Trophoblast cell (in vitro differentiated cells and primary cell): Measurements from ENCODE around the gene TLR1.

Experiments used
- DNase-seq, 2 donors: peaks; one replicate each; pipeline ENCODE4 v3.0.0-alpha.2; 2016
- H2AFZ ChIP-seq: 2 replicates; pipeline ENCODE4 v1.6.1; 2013; ENCODE audit warnings: low read length, moderate library complexity, mild to moderate bottlenecking; ENCODE audit not compliant: insufficient read depth, poor library complexity
- H2AK5ac ChIP-seq: 2 replicates; pipeline ENCODE4 v1.6.1; 2013; ENCODE audit warnings: mild to moderate bottlenecking, low read length
- H2BK120ac ChIP-seq: 2 replicates; pipeline ENCODE4 v1.6.1; 2013; ENCODE audit warnings: low read length, mild to moderate bottlenecking, moderate library complexity; ENCODE audit not compliant: insufficient read depth, poor library complexity
- H2BK12ac ChIP-seq: 2 replicates; pipeline ENCODE4 v1.6.1; 2013; ENCODE audit warnings: mild to moderate bottlenecking, low read length, moderate library complexity
- H2BK5ac ChIP-seq: 2 replicates; pipeline ENCODE4 v1.6.1; 2013; ENCODE audit warnings: low read length, low read depth, moderate library complexity, mild to moderate bottlenecking; ENCODE audit not compliant: poor library complexity
- H3K14ac ChIP-seq: 2 replicates; pipeline ENCODE4 v1.6.1; 2013; ENCODE audit warnings: mild to moderate bottlenecking, low read length
- H3K18ac ChIP-seq: 2 replicates; pipeline ENCODE4 v1.6.1; 2013; ENCODE audit warnings: mild to moderate bottlenecking, low read length
- H3K23ac ChIP-seq: 2 replicates; pipeline ENCODE4 v1.6.1; 2013; ENCODE audit warnings: low read length
- H3K27ac ChIP-seq: 2 replicates; pipeline ENCODE4 v1.5.1; 2013; ENCODE audit warnings: low read depth, mild to moderate bottlenecking, inconsistent platforms, low read length, moderate library complexity
- H3K27me3 ChIP-seq: 2 replicates; pipeline ENCODE4 v1.6.1; 2013; ENCODE audit warnings: inconsistent platforms, mild to moderate bottlenecking, low read length, moderate library complexity; ENCODE audit not compliant: insufficient read depth
- H3K36me3 ChIP-seq, 2 experiments: 1 replicate in 1 of 2; 2 replicates in 1 of 2; pipeline ENCODE4 v1.6.1; 2013; ENCODE audit warnings: low read length in 2 of 2, mild to moderate bottlenecking in 2 of 2, moderate library complexity in 1 of 2; ENCODE audit not compliant: insufficient read depth in 2 of 2, control insufficient read depth in 1 of 2
- H3K4ac ChIP-seq: 2 replicates; pipeline ENCODE4 v1.6.1; 2013; ENCODE audit warnings: low read depth, mild to moderate bottlenecking, low read length, moderate library complexity
- H3K4me1 ChIP-seq, 2 experiments: 1 replicate in 1 of 2; 2 replicates in 1 of 2; pipeline ENCODE4 v1.6.1; 2013; ENCODE audit warnings: low read length in 2 of 2, mild to moderate bottlenecking in 2 of 2, moderate library complexity in 1 of 2; ENCODE audit not compliant: insufficient read depth in 2 of 2, control insufficient read depth in 1 of 2
- H3K4me2 ChIP-seq: 2 replicates; pipeline ENCODE4 v1.6.1; 2013; ENCODE audit warnings: inconsistent platforms, mild to moderate bottlenecking, low read length, moderate library complexity
- H3K4me3 ChIP-seq: 2 replicates; pipeline ENCODE4 v1.5.1; 2013; ENCODE audit warnings: mild to moderate bottlenecking, low read depth, low read length, inconsistent platforms
- H3K79me1 ChIP-seq: one replicate; pipeline ENCODE4 v1.6.1; 2013; ENCODE audit warnings: low read length
- H3K79me2 ChIP-seq: 2 replicates; pipeline ENCODE4 v1.6.1; 2013; ENCODE audit warnings: low read length, mild to moderate bottlenecking; ENCODE audit not compliant: control insufficient read depth, insufficient read depth, poor library complexity
- H3K9ac ChIP-seq: 2 replicates; pipeline ENCODE4 v1.6.1; 2013; ENCODE audit warnings: mild to moderate bottlenecking, low read length
- H3K9me3 ChIP-seq: 2 replicates; pipeline ENCODE4 v1.6.1; 2013; ENCODE audit warnings: low read depth, mild to moderate bottlenecking, control low read depth, inconsistent platforms, low read length; ENCODE audit not compliant: insufficient read depth
- H4K12ac ChIP-seq: 2 replicates; pipeline ENCODE4 v1.6.1; 2013; ENCODE audit warnings: low read depth, mild to moderate bottlenecking, low read length, moderate library complexity
- H4K8ac ChIP-seq: 2 replicates; pipeline ENCODE4 v1.6.1; 2013; ENCODE audit warnings: low read depth, mild to moderate bottlenecking, low read length, moderate library complexity
- H4K91ac ChIP-seq: one replicate; pipeline ENCODE4 v1.6.1; 2013; ENCODE audit warnings: low read depth, mild to moderate bottlenecking, low read length, moderate library complexity
- WGBS: extraction: QIAGEN DNeasy Blood & Tissue Kit; methylation state at CpG from one replicate; pipeline ENCODE4 v1.1.7; 2013; ENCODE audit warnings: missing lambda C conversion rate; ENCODE audit not compliant: insufficient read length, insufficient coverage; ENCODE audit errors: extremely low coverage; 5-methylcytosine and 5-hydroxymethylcytosine counted together

Gene TLR1

GRCh38 chr4:38821739-38822138 lies 17.1 kb upstream of the TLR1 start:
- no peaks in the 10 kb centered on the region for H3K79me1 ChIP-seq
- DNase-seq: no peak

GRCh38 chr4:38820329-38821061 lies 15.9 kb upstream of the TLR1 start:
- WGBS: no CpG with 5 or more reads among the region's 4 CpGs
- Histone ChIP-seq H3K79me1 (no peaks in the 10 kb centered on the region), H2AK5ac (no peak overlapping the region), H3K79me2 (no peaks in the 10 kb centered on the region), H2BK5ac (no peak overlapping the region), H3K4me3 (peak overlapping the region; percentile 53), H3K4me2 (no peak overlapping the region), H3K14ac (no peak overlapping the region), H3K4me1 (peaks cover 5 to 6% of the 10 kb centered on the region in 2 experiments), H3K9me3 (peaks cover 4% of the 10 kb centered on the region), H2BK12ac (no peak overlapping the region), H2BK120ac (no peak overlapping the region), H4K12ac (no peak overlapping the region), H3K23ac (no peak overlapping the region), H4K8ac (no peak overlapping the region), H3K4ac (no peak overlapping the region), H2AFZ (no peak overlapping the region), H3K36me3 (no peaks in the 10 kb centered on the region), H4K91ac (no peak overlapping the region), H3K27ac (no peak overlapping the region), H3K18ac (no peak overlapping the region), H3K9ac (no peak overlapping the region), H3K27me3 (no peaks in the 10 kb centered on the region)
- no peak for DNase-seq

More at GRCh38 chr4:38821739-38822138, 17.1 kb upstream of the TLR1 start:
- Histone ChIP-seq H4K8ac (no peak overlapping the region), H3K36me3 (no peaks in the 10 kb centered on the region), H2AK5ac (no peak overlapping the region), H3K14ac (no peak overlapping the region), H3K9ac (no peak overlapping the region), H3K23ac (no peak overlapping the region), H3K9me3 (peaks cover 4% of the 10 kb centered on the region), H3K27ac (no peak overlapping the region), H3K4me3 (no peak overlapping the region), H3K27me3 (no peaks in the 10 kb centered on the region), H3K4ac (no peak overlapping the region), H2AFZ (no peak overlapping the region), H2BK12ac (no peak overlapping the region), H3K79me2 (no peaks in the 10 kb centered on the region), H4K91ac (no peak overlapping the region), H2BK5ac (no peak overlapping the region), H3K18ac (no peak overlapping the region), H3K4me2 (no peak overlapping the region), H3K4me1 (peaks cover 5 to 6% of the 10 kb centered on the region in 2 experiments), H2BK120ac (no peak overlapping the region), H4K12ac (no peak overlapping the region)
- no CpG with 5 or more reads among the region's 3 CpGs for WGBS

- Histone ChIP-seq H2AK5ac (no peak overlapping the region), H3K79me2 (no peaks in the 10 kb centered on the region), H3K79me1 (no peaks in the 10 kb centered on the region), H2BK5ac (no peak overlapping the region), H3K23ac (no peak overlapping the region), H2AFZ (no peak overlapping the region), H3K4me1 (peaks cover 5 to 6% of the 10 kb centered on the region in 2 experiments), H3K4me3 (no peak overlapping the region), H2BK120ac (no peak overlapping the region), H3K4ac (no peak overlapping the region), H2BK12ac (no peak overlapping the region), H3K14ac (no peak overlapping the region), H3K27me3 (peaks cover 2% of the 10 kb centered on the region), H3K9ac (no peak overlapping the region), H4K91ac (no peak overlapping the region), H4K8ac (no peak overlapping the region), H3K18ac (no peak overlapping the region), H4K12ac (no peak overlapping the region), H3K9me3 (peaks cover 9% of the 10 kb centered on the region), H3K36me3 (no peaks in the 10 kb centered on the region), H3K27ac (no peak overlapping the region), H3K4me2 (no peak overlapping the region)
- DNase-seq: no peak
- WGBS: no CpG with 5 or more reads among the region's 3 CpGs
These were observed 15.0 kb upstream of the TLR1 start for GRCh38 chr4:38819569-38819968.

- DNase-seq: peak; percentile 95 to 97
- H2AK5ac ChIP-seq: no peak overlapping the region
- H4K91ac ChIP-seq: no peak overlapping the region
- H3K4ac ChIP-seq: no peak overlapping the region
- H3K27me3 ChIP-seq: peaks cover 2% of the 10 kb centered on the region
- H3K4me2 ChIP-seq: no peak overlapping the region
- no peak overlapping the region for H3K14ac ChIP-seq
- H2BK120ac ChIP-seq: no peak overlapping the region
- H4K8ac ChIP-seq: no peak overlapping the region
- H2BK5ac ChIP-seq: no peak overlapping the region
- no peak overlapping the region for H2BK12ac ChIP-seq
- WGBS: no CpG with 5 or more reads among the region's 5 CpGs
- H3K18ac ChIP-seq: no peak overlapping the region
- H3K4me1 ChIP-seq: peaks cover 5 to 6% of the 10 kb centered on the region in 2 experiments
- H3K23ac ChIP-seq: no peak overlapping the region
- no peak overlapping the region for H4K12ac ChIP-seq
- peaks cover 7% of the 10 kb centered on the region for H3K9me3 ChIP-seq
- no peak overlapping the region for H2AFZ ChIP-seq
- H3K9ac ChIP-seq: no peak overlapping the region
- no peaks in the 10 kb centered on the region for H3K79me1 ChIP-seq
- H3K79me2 ChIP-seq: no peaks in the 10 kb centered on the region
- H3K4me3 ChIP-seq: no peak overlapping the region
- H3K27ac ChIP-seq: no peak overlapping the region
- no peaks in the 10 kb centered on the region for H3K36me3 ChIP-seq
These were observed 13.9 kb upstream of the TLR1 start for GRCh38 chr4:38818441-38818976.
